ENCODE results near the gene ZCCHC2.

The ZCCHC2 gene

GRCh38 chr18:62621546-62621945 is 98.7 kb downstream of the ZCCHC2 start:
- Histone ChIP-seq H3K9ac (ENCODE audit: low read length) (no peak overlapping the region), H3K9me3 (ENCODE audit: low read length) (no peaks in the 10 kb centered on the region), H3F3A (ENCODE audit: insufficient read depth, low read length) (no peaks in the 10 kb centered on the region), H3K4me2 (ENCODE audit: low read length) (no peak overlapping the region), H3K27me3 (ENCODE audit: insufficient read depth, low read length) (no peaks in the 10 kb centered on the region), H3K4me1 (ENCODE audit: insufficient read depth, low read length, severe bottlenecking) (no peaks in the 10 kb centered on the region), H3K4me3 (ENCODE audit: low read depth, low read length, poor library complexity, severe bottlenecking) (no peak overlapping the region), H3K27ac (ENCODE audit: low read depth, low read length, poor library complexity, severe bottlenecking) (no peak overlapping the region), H3K79me2 (ENCODE audit: insufficient read depth, low read length) (no peaks in the 10 kb centered on the region), H2AFZ (ENCODE audit: low read length) (no peak overlapping the region), H3K36me3 (ENCODE audit: insufficient read depth, low read length) (no peaks in the 10 kb centered on the region), H4K20me1 (ENCODE audit: insufficient read depth, low read length) (no peaks in the 10 kb centered on the region), H3K9me2 (ENCODE audit: low read depth, low read length) (no peaks in the 10 kb centered on the region)
- TF ChIP-seq EZH2 (IDR thresholded peaks at IDR 0.05; ENCODE audit: borderline replicate concordance, low read length) (no peak), CTCF (IDR thresholded peaks at IDR 0.05; ENCODE audit: low read length) (no peak)

- H4K20me1 ChIP-seq (ENCODE audit: insufficient read depth, low read length), result no peaks in the 10 kb centered on the region
- no peak overlapping the region for H3K27ac ChIP-seq (ENCODE audit: low read depth, low read length, poor library complexity, severe bottlenecking)
- no peaks in the 10 kb centered on the region for H3K27me3 ChIP-seq (ENCODE audit: insufficient read depth, low read length)
- H3K4me3 ChIP-seq (ENCODE audit: low read depth, low read length, poor library complexity, severe bottlenecking), result no peak overlapping the region
- no peaks in the 10 kb centered on the region for H3K9me2 ChIP-seq (ENCODE audit: low read depth, low read length)
- H3K9ac ChIP-seq (ENCODE audit: low read length), result no peak overlapping the region
- H3F3A ChIP-seq (ENCODE audit: insufficient read depth, low read length), result no peaks in the 10 kb centered on the region
- no peaks in the 10 kb centered on the region for H3K9me3 ChIP-seq (ENCODE audit: low read length)
- H2AFZ ChIP-seq (ENCODE audit: low read length), result no peak overlapping the region
- no peak overlapping the region for H3K4me2 ChIP-seq (ENCODE audit: low read length)
- H3K79me2 ChIP-seq (ENCODE audit: insufficient read depth, low read length), result no peaks in the 10 kb centered on the region
- H3K36me3 ChIP-seq (ENCODE audit: insufficient read depth, low read length), result no peaks in the 10 kb centered on the region
- no peaks in the 10 kb centered on the region for H3K4me1 ChIP-seq (ENCODE audit: insufficient read depth, low read length, severe bottlenecking)
- no peak for TF ChIP-seq EZH2 (IDR thresholded peaks at IDR 0.05; ENCODE audit: borderline replicate concordance, low read length)
- TF ChIP-seq CTCF (IDR thresholded peaks at IDR 0.05; ENCODE audit: low read length), result no peak
Observed at GRCh38 chr18:62625019-62625418, 102.2 kb downstream of the ZCCHC2 start.

All from OCI-LY1 (cell line).